ENCODE results near the gene CNGB1.
"Not testable (repeated sequence)": the region's sequence is repeated elsewhere in the genome, so short reads cannot be mapped to it uniquely, and the experiment has no call there.

CNGB1 gene

DNA sequence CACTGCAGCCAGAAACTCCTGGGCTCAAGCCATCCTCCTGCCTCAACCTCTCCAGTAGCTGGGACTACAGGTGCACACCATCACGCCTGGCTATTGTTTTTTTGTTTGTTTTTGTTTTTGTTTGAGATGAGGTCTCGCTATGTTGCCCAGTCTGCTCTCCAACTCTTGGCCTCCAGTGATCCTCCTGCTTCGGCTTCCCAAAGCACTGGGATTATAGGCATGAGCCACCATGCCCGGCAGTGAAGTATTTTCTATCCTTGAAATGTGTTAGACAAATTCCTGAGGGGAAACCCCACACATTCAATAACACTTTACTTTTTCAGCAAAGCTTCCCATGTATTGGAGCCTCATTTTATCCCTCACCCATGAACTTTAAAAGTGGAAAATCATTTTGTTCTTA lies 87.4 kb downstream of the CNGB1 start:
- no peak for DNase-seq

GRCh38 chr16:57882792-57883191 lies 88.1 kb downstream of the CNGB1 start:
- no peak for DNase-seq

- no peak for DNase-seq
These were observed 88.7 kb downstream of the CNGB1 start for GRCh38 chr16:57882206-57882605.

- DNase-seq: no peak
These were observed 92.3 kb downstream of the CNGB1 start for GRCh38 chr16:57878586-57878985.

DNA sequence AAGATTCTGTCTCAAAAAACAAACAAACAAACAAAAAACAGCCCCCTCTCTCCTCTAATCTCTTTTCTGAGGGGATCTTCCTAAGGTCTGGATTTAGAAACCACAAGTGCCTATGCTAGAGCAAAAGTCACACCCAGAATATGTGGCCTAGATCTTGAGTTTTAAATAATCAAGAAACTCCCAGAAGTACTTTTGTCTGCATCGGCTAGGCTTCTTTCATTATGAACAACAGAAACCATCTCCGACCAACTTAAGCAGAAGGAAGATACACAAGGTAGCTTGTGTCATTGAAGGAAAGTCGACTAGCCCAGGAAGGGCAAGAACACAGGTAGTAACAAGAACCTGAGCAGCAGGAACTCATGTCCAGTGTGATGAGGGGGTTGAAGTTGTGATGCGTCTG lies 94.7 kb downstream of the CNGB1 start:
- DNase-seq: no peak

DNA sequence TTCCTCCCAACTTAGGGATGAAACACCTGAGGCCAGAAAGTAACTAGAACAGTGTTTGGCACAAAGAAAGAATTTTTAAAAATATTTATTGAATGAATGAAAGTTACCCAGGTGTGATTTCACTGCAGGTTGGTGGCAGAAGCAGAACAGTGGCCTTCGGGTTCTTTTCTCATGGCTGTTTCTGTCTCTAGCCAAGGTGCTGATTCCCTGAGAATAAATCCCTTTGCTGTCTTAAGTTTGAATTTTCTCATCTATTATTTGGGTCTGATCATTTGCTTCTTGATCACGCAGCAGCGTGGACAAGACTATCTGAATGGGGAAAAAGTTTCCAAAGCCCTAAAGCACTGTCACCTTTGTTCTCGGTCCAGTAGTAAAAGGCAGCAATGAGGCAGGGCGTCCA lies 95.6 kb downstream of the CNGB1 start:
- no peak for DNase-seq

DNA sequence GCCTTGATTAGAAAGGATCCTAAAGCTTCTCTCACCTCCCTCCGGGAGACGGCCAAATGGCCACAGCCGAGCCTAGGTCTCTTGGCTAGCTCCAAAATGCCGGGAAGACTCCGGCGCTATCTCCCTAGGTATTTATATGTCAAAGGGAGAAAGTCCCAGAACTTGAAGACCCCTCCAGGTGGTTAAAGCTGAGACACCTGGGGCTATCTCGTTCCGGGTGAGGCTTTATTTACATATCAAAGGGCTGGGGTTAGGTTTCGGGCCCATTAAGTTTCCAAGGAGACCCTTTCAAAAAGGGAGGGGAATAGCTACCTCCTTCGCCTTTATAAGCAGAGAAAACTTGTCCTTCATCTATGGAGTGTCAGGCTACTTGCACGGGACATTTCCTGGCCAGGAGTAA lies 97.7 kb downstream of the CNGB1 start:
- no peak for DNase-seq

DNA sequence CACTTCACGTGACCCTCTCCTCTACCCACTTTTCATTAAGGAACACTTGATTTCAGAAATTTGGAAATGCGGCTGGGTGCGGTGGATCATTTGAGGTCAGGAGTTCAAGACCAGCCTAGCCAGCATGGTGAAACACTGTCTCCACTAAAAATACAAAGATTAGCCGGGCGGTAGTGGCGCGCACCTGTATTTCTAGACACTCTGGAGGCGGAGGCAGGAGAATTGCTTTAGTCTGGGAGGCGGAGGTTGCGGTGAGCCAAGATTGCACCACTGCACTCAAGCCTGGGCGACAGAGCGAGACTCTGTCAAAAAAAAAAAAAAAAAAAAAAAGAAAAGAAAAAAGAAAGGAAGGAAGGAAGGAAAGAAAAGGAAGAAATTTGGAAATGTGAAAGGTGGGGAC lies 98.2 kb downstream of the CNGB1 start:
- DNase-seq: not testable (repeated sequence)

GRCh38 chr16:57871456-57871855 lies 99.5 kb downstream of the CNGB1 start:
- DNase-seq: no peak

GRCh38 chr16:57870753-57871454 lies 100.0 kb downstream of the CNGB1 start:
- no peak for DNase-seq

- no peak for DNase-seq
These were observed 101.9 kb downstream of the CNGB1 start for GRCh38 chr16:57868913-57869520.

- DNase-seq: no peak
These were observed 103.8 kb downstream of the CNGB1 start for GRCh38 chr16:57867000-57867561.

DNA sequence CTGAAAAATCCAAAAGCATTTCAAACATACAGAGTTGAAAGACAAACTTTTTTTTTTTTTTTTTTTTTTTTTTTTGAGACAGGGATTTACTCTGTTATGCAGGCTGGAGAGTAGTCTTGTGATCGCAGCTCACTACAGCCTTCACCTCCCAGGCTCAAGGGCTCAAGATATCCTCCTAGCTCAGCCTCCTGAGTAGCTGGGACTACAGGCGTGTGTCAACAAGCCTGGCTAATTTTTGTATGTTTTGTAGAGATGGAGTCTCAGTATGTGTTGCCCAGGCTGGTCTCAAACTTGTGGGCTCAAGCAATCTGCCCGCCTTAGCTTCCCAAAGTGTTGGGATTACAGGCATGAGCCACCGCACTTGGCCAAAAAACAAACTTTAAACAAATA lies 104.4 kb downstream of the CNGB1 start:
- DNase-seq: no peak

DNA sequence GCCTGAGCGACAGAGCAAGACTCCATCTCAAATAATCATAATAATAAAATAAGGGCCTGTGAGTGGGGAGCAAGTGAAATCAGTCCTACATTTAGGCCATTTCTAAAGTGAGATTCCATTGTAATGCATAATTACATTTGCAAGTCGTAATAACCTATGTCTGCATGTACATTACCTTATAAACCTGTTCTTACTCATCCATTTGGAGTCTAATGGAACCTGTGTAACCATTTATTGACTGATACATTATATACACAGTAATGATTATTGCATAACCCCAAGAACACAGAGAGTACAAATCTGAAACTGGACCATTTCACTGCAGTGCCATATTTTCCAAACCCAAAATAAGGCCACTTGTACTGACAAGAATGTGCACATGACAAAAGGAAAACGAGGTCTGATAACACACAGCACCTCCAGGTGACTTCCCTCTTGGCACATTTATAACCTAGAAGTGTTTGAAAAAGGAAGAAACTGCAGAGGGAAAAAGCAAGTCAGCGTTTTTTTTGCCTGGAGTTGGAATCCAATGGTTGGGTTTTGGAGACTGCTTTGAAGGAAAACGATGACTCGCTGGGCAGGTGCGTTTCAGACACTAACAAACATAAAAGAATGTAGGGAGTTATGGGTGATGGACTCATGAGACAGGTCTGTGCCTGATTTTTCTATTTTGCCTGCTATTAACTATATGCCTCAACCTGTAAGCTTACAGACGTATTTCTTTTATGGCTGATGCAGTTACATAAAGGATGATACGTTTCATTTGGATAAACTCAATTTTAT lies 105.0 kb downstream of the CNGB1 start:
- no peak for DNase-seq

DNA sequence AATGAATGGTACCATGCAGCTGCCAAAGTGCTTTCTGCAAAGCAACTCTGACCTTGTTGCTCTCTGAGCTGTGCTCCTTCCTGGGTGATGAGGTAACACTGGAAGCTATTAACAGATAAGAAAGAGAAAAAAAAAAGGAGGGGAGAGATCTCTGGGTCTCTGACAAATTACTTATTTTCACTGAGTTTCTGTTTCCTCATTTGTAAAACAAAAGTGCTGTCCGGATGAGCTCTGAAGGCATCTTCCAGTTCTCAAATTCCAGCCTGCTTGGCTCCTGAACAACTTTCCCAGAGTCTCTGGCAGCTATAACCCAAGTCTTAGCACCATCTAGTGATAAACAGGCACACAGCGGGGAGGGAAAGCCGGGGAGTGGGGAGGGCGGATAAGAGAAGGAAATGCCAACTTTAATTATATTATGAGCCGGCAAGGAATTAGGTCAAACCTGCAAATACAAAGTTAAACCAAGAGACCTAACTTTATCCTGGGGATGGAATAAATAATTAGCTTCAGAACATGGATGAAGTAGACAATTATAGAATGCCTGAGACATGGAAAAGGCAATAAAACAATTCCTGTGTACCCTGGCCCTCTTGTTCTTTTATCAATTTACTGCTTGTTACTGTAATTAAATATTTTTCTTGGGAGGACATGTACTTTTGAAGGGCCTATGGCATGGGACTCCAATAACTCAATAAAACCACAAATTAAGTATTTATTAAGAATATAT lies 107.3 kb downstream of the CNGB1 start:
- no peak for DNase-seq

DNA sequence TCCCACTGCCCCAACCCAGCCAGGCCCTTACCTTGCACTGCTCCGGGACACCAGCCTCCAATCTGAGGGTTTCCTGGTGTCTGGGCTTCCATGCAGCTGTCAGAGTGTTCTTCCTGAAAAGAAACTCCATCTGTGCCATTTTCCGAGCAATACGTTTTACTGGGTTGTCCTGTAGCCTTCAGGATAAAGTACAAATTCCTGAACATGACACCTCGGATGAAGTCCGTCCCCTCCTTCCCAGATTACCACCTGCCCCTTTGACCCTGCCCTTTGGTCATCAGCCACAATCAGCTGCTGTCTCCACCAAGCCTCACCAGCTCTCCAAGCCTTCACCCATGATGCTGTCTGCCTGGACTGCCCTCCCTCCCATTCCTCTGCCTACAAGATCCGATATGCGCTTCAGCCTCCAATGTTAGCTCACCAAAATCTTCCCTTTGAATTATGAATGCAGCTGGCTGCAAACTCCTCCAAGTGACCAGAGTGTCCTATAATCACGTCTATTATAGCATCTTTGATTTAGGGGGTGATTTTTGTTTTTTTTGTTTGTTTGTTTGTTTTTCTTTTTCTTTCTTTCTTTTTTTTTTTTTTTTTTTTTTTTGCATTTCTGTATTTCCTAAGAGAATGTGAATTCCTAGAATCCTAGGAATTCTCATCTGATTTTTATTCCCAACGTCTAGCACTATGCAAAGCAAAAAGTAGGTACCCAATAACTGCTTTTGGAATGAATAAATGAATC lies 108.1 kb downstream of the CNGB1 start:
- no peak for DNase-seq

DNA sequence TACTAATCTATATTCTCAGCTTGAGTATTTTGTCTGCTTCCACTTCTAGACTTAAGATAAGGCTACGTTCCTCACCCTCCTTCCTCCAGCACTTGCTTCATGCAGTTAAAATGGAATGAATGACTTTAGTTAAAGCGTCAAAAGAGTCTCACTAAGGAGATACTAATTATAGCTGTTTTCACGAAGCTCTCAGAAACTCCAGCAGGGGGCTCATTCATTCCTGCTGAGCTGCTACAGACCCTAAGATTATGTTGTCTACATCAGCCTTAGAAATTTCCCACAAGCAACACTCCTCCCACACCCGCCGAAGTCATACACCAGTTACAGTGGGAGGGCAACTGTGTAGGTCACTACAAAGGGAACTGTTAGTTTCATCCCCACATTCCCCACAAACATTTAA lies 111.6 kb downstream of the CNGB1 start:
- no peak for DNase-seq

- no peak for DNase-seq
These were observed 112.3 kb downstream of the CNGB1 start for GRCh38 chr16:57858635-57859034.

DNA sequence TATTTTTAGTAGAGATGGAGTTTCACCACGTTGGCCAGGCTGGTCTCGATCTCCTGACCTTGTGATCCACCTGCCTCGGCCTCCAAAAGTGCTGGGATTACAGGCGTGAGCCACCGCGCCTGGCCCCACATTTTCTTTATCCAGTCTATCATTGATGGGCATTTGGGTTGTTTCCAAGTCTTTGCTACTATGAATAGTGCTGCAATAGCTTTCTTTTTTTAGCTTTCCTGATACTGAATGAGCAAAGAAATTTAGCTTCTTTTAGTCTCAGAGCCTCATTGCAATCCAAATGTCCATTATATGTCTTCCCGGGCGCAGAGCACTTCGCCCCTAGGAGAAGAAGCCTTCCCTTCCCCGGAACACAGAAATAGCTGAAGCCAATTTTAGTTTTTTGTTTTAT lies 112.9 kb downstream of the CNGB1 start:
- not testable (repeated sequence) for DNase-seq

DNA sequence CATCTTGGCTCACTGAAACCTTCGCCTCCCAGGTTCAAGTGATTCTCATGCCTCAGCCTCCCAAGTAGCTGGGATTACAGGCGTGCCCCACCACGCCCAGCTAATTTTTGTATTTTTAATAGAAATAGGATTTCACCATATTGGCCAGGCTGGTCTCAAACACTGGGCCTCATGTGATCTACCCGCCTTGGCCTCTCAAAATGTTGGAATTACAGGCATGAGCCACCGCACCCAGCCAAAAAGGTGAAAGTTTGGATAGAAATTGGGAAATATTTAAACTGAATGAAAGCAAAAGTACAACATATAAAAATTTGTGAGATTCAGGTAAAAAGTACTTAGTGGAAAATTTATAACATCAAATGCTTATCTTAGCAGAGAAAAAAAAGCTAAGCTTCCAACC lies 115.7 kb downstream of the CNGB1 start:
- DNase-seq: no peak

DNA sequence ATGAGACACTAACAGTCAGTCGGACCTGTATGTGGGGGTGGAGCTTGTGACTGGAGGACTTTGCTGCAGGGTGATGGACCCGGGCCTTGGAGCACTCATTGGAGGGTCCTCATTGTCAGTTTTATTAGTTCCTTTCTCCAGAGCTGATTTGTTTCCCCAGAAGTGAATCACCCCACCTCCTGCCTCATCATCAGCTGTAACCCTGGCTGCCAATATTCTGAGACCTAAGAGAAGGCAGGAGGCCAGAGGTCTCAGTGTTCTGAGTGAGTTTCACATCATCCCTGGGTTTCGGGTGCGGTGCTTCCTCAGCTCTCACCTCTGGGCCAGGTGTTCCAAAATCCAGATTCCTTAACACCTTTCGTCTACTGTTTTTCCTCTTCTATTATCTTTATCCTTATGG lies 118.7 kb downstream of the CNGB1 start:
- DNase-seq: no peak

- no peak for DNase-seq
These were observed 122.7 kb downstream of the CNGB1 start for GRCh38 chr16:57848181-57848580.
